GM19043 (cell line): ENCODE results near the gene AP4E1.
"Not testable (repeated sequence)": the region's sequence is repeated elsewhere in the genome, so short reads cannot be mapped to it uniquely, and the experiment has no call there.

ENCODE experiments used
- ATAC-seq: cut with Tn5 transposase; IDR thresholded peaks from one replicate; pipeline ENCODE4 v1.9.1; 2021; ENCODE audit warnings: low read depth; ENCODE audit not compliant: unreplicated experiment

AP4E1 gene

GRCh38 chr15:50943638-50944037 lies 35.2 kb downstream of the AP4E1 start:
- ATAC-seq = no peak

GRCh38 chr15:50944672-50945071 lies 36.2 kb downstream of the AP4E1 start:
- no peak for ATAC-seq

GRCh38 chr15:50945725-50946124 lies 37.2 kb downstream of the AP4E1 start:
- no peak for ATAC-seq

- ATAC-seq = not testable (repeated sequence)
Observed at GRCh38 chr15:50950745-50951144, 42.3 kb downstream of the AP4E1 start.

GRCh38 chr15:50953302-50953701 lies 44.8 kb downstream of the AP4E1 start:
- ATAC-seq = no peak

- ATAC-seq = not testable (repeated sequence)
Observed at GRCh38 chr15:50954837-50955236, 46.4 kb downstream of the AP4E1 start.

- no peak for ATAC-seq
Observed at GRCh38 chr15:50959717-50960116, 51.2 kb downstream of the AP4E1 start.

GRCh38 chr15:50964075-50964474 lies 55.6 kb downstream of the AP4E1 start:
- ATAC-seq = no peak

GRCh38 chr15:50968353-50968752 lies 59.9 kb downstream of the AP4E1 start:
- ATAC-seq = no peak

- ATAC-seq = no peak
Observed at GRCh38 chr15:50970524-50970923, 62.0 kb downstream of the AP4E1 start.

GRCh38 chr15:50971115-50971514 lies 62.6 kb downstream of the AP4E1 start:
- no peak for ATAC-seq

GRCh38 chr15:50971542-50971941 lies 63.1 kb downstream of the AP4E1 start:
- no peak for ATAC-seq

GRCh38 chr15:50973605-50974004 lies 65.1 kb downstream of the AP4E1 start:
- no peak for ATAC-seq

GRCh38 chr15:50977162-50977561 lies 68.7 kb downstream of the AP4E1 start:
- no peak for ATAC-seq

GRCh38 chr15:50978580-50978979 lies 70.1 kb downstream of the AP4E1 start:
- no peak for ATAC-seq

GRCh38 chr15:50979041-50979440 lies 70.6 kb downstream of the AP4E1 start:
- no peak for ATAC-seq

- ATAC-seq = no peak
Observed at GRCh38 chr15:50993598-50993997, 85.1 kb downstream of the AP4E1 start.

GRCh38 chr15:50996641-50997040 lies 88.2 kb downstream of the AP4E1 start:
- no peak for ATAC-seq

- no peak for ATAC-seq
Observed at GRCh38 chr15:50997371-50998051, 89.0 kb downstream of the AP4E1 start.

- ATAC-seq = no peak
Observed at GRCh38 chr15:51004103-51004551, 95.6 kb downstream of the AP4E1 start.

GRCh38 chr15:51006336-51006985 lies 98.0 kb downstream of the AP4E1 start:
- ATAC-seq = no peak

GRCh38 chr15:51007131-51007666 lies 98.7 kb downstream of the AP4E1 start:
- no peak for ATAC-seq
